ENCODE results near the gene LAMC3. TPM values are rescaled to one million over a fixed set of nuclear protein-coding genes. Genes with fewer than 3 reads are reported as not detected.
"Not testable (repeated sequence)": the region's sequence is repeated elsewhere in the genome, so short reads cannot be mapped to it uniquely, and the experiment has no call there.

Gene LAMC3
- total RNA-seq, 6 donors from 2014 or later = 6.7 to 56.0 (median 19.5) TPM

GRCh38 chr9:131097948-131098278, 88.9 kb downstream of the LAMC3 start:
- H3K36me3 ChIP-seq = no peaks in the 10 kb centered on the region
- no peaks in the 10 kb centered on the region for H3K9me3 ChIP-seq
- no peak for TF ChIP-seq POLR2AphosphoS5 (IDR thresholded peaks at IDR 0.05)
- TF ChIP-seq EP300 (IDR thresholded peaks at IDR 0.05) = no peak
- TF ChIP-seq POLR2A (IDR thresholded peaks at IDR 0.05) = no peak
- TF ChIP-seq CTCF (IDR thresholded peaks at IDR 0.05) = no peak
- peaks cover 11 to 37% (median 14%) of the 10 kb centered on the region in 4 donors for H3K4me1 ChIP-seq
- WGBS, 2 donors = 94% methylated on average over 7 of the region's 8 CpGs; no CpG with 5 or more reads in 1 of the 2 donors
- ATAC-seq (ENCODE audit: low FRiP score in 2 of 2) (no peak), DNase-seq (no peak)
- peaks cover 0 to 15% (median 6%) of the 10 kb centered on the region in 4 donors for H3K27me3 ChIP-seq
- H3K27ac ChIP-seq = peak overlapping the region in 3 of 4 donors; percentile 6 to 17 (median 15)
- peak overlapping the region in 2 of 4 donors; percentile 64 to 81 for H3K4me3 ChIP-seq

- Histone ChIP-seq H3K36me3 (no peaks in the 10 kb centered on the region), H3K4me1 (peaks cover 11 to 37% (median 15%) of the 10 kb centered on the region in 4 donors), H3K4me3 (peak overlapping the region in 1 of 4 donors; percentile 64), H3K27ac (peak overlapping the region in 3 of 4 donors; percentile 6 to 17 (median 15)), H3K27me3 (peaks cover 0 to 15% (median 6%) of the 10 kb centered on the region in 4 donors), H3K9me3 (no peaks in the 10 kb centered on the region)
- 67 to 79% methylated on average over 1 to 13 of the region's 13 CpGs for WGBS, 2 donors
- no peak for ATAC-seq (ENCODE audit: low FRiP score in 2 of 2)
- no peak for TF ChIP-seq EP300 (IDR thresholded peaks at IDR 0.05)
- TF ChIP-seq CTCF (IDR thresholded peaks at IDR 0.05) = no peak
- TF ChIP-seq POLR2A (IDR thresholded peaks at IDR 0.05) = no peak
- TF ChIP-seq POLR2AphosphoS5 (IDR thresholded peaks at IDR 0.05) = no peak
- DNase-seq = no peak
Observed at GRCh38 chr9:131098391-131099101, 89.6 kb downstream of the LAMC3 start.

- peak overlapping the region in 1 of 4 donors; percentile 17 for H3K27ac ChIP-seq
- WGBS, 2 donors = 94 to 96% methylated on average over 6 to 8 of the region's 8 CpGs
- DNase-seq (no peak), ATAC-seq (ENCODE audit: low FRiP score in 2 of 2) (no peak)
- no peaks in the 10 kb centered on the region for H3K36me3 ChIP-seq
- peaks cover 0 to 15% (median 6%) of the 10 kb centered on the region in 4 donors for H3K27me3 ChIP-seq
- no peak for TF ChIP-seq POLR2AphosphoS5 (IDR thresholded peaks at IDR 0.05)
- no peak for TF ChIP-seq CTCF (IDR thresholded peaks at IDR 0.05)
- TF ChIP-seq POLR2A (IDR thresholded peaks at IDR 0.05) = no peak
- no peak for TF ChIP-seq EP300 (IDR thresholded peaks at IDR 0.05)
- no peak overlapping the region for H3K4me3 ChIP-seq
- H3K4me1 ChIP-seq = peaks cover 11 to 37% (median 15%) of the 10 kb centered on the region in 4 donors
- H3K9me3 ChIP-seq = no peaks in the 10 kb centered on the region
Observed at GRCh38 chr9:131099102-131099606, 90.2 kb downstream of the LAMC3 start.

- not testable (repeated sequence) for H3K9me3 ChIP-seq; ATAC-seq (ENCODE audit: low FRiP score in 2 of 2); H3K27ac ChIP-seq; H3K4me3 ChIP-seq; H3K36me3 ChIP-seq; DNase-seq
- Histone ChIP-seq H3K4me1 (peaks cover 11 to 37% (median 15%) of the 10 kb centered on the region in 4 donors), H3K27me3 (peaks cover 0 to 15% (median 6%) of the 10 kb centered on the region in 4 donors)
- 94 to 96% methylated on average over 8 of the region's 8 CpGs for WGBS, 2 donors
Observed at GRCh38 chr9:131099845-131100244, 90.9 kb downstream of the LAMC3 start.

- TF ChIP-seq CTCF (IDR thresholded peaks at IDR 0.05) = no peak
- no peak for TF ChIP-seq EP300 (IDR thresholded peaks at IDR 0.05)
- TF ChIP-seq POLR2A (IDR thresholded peaks at IDR 0.05) = no peak
- TF ChIP-seq POLR2AphosphoS5 (IDR thresholded peaks at IDR 0.05) = no peak
- no peak overlapping the region for H3K4me3 ChIP-seq
- H3K36me3 ChIP-seq = no peaks in the 10 kb centered on the region
- 79 to 87% methylated on average over 5 to 9 of the region's 9 CpGs for WGBS, 2 donors
- DNase-seq (no peak), ATAC-seq (ENCODE audit: low FRiP score in 2 of 2) (no peak)
- no peak overlapping the region for H3K27ac ChIP-seq
- peaks cover 0 to 12% (median 4%) of the 10 kb centered on the region in 4 donors for H3K27me3 ChIP-seq
- no peaks in the 10 kb centered on the region for H3K9me3 ChIP-seq
- peaks cover 11 to 37% (median 15%) of the 10 kb centered on the region in 4 donors for H3K4me1 ChIP-seq
Observed at GRCh38 chr9:131100445-131100844, 91.5 kb downstream of the LAMC3 start.

Measured in upper lobe of left lung (tissue), 6 donors.